AG10803 (cell line): ENCODE measurements around the gene PACS2.
"Not testable (repeated sequence)": the region's sequence is repeated elsewhere in the genome, so short reads cannot be mapped to it uniquely, and the experiment has no call there.

ENCODE experiments used
- DNase-seq: peaks from one replicate; pipeline ENCODE4 v3.0.0; 2010; ENCODE audit warnings: low read depth
- H3K4me3 ChIP-seq: 2 replicates; pipeline ENCODE4 v1.5.1; 2011; ENCODE audit warnings: mild to moderate bottlenecking, low read length, control low read depth
- TF ChIP-seq, protein P1 (sequence below): conservative IDR thresholded peaks from 2 replicates; pipeline ENCODE4 v1.5.1; 2011; ENCODE audit warnings: mild to moderate bottlenecking, low read length, control low read depth, inconsistent platforms

PACS2 gene

DNA sequence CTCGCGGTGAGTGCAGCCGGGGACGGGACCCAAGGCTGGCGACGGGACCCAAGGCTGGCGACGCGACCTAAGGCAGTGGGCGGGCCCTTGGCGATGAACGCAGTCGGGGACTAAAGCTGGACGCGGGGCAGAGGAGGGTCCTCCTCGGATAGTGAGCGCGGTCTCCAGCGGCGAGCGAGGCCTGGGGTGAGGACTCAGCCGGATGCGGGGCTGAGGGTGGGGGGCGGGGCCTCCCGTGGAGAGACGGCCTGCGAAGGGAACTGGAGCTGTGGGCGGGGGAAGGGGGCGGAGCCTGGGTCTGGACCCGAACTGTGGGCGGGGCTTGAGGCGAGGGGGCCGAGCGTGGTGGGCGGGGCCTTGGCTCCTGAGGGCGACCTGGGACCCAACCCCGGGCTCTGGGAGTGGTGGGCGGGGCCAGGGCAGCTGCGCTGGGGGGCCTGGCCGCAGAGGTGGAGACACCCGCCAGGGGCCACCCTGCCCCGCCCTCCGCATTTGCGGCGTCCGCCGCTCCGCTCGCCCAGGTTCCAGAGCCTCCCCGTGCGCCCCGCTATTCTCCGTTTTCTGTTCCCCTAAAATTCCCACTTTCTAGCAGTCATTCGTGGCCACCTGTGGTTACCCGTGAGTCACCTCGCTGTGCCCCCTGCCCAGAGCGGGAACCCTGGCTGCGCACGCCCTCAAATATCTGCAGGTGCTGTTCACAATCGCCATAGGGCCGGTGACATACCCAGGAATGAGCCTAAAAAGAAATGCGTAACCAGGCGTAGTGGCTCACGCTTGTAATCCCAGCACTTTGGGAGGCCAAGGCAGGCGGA lies 13.2 kb upstream of the PACS2 start:
- DNase-seq, result peak; percentile 90
- H3K4me3 ChIP-seq, result peak overlapping the region; percentile 81
- TF ChIP-seq, protein P1, sequence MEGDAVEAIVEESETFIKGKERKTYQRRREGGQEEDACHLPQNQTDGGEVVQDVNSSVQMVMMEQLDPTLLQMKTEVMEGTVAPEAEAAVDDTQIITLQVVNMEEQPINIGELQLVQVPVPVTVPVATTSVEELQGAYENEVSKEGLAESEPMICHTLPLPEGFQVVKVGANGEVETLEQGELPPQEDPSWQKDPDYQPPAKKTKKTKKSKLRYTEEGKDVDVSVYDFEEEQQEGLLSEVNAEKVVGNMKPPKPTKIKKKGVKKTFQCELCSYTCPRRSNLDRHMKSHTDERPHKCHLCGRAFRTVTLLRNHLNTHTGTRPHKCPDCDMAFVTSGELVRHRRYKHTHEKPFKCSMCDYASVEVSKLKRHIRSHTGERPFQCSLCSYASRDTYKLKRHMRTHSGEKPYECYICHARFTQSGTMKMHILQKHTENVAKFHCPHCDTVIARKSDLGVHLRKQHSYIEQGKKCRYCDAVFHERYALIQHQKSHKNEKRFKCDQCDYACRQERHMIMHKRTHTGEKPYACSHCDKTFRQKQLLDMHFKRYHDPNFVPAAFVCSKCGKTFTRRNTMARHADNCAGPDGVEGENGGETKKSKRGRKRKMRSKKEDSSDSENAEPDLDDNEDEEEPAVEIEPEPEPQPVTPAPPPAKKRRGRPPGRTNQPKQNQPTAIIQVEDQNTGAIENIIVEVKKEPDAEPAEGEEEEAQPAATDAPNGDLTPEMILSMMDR, result no peak

DNA sequence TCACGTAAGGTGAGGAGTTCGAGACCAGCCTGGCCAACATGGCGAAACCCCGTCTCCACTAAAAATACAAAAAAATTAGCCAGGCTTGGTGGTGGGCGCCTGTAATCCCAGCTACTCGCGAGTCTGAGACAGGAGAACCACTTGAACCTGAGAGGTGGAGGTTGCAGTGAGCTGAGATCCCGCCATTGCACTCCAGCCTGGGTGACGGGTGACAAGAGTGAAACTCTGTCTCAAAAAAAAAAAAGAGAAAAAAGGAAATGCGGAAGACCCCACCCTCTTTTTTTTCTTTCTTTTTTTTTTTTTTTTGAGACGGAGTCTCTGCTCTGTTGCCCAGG lies 12.7 kb upstream of the PACS2 start:
- not testable (repeated sequence) for DNase-seq, H3K4me3 ChIP-seq

DNA sequence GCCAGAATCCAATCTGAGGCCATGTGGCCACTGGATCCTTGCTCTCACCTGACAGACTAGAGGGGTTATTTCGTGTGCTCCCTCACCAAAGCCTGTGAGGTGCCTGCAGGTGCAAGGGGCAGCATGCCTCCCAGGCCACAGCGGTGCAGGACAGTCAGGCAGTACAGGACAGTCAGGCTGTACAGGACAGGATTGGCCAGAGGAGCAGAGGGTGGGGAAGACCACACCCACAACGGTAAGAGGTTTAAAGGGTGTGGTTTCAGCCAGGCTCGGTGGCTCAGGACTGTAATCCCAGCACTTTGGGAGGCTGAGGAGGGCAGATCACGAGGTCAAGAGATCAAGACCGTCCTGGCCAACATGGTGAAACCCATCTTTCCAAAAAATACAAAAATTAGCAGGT lies 10.6 kb upstream of the PACS2 start:
- TF ChIP-seq, protein P1, result no peak
- no peak overlapping the region for H3K4me3 ChIP-seq
- no peak for DNase-seq

DNA sequence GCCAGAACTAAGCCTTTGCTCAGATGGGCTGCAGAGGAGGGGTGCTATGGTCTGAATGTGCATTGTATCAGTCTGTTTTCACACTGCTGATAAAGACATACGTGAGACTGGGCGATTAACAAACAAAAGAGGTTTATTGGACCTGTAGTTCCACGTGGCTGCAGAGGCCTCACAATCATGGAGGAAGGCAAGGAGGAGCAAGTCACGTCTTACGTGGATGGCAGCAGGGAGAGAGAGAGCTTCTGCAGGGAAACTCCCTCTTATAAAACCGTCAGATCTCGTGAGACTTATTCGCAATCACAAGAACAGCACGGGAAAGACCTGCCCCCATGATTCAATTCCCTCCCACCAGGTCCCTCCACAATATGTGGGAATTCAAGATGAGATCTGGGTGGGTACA lies 10.0 kb upstream of the PACS2 start:
- TF ChIP-seq, protein P1, result no peak
- no peak for DNase-seq
- no peak overlapping the region for H3K4me3 ChIP-seq

DNA sequence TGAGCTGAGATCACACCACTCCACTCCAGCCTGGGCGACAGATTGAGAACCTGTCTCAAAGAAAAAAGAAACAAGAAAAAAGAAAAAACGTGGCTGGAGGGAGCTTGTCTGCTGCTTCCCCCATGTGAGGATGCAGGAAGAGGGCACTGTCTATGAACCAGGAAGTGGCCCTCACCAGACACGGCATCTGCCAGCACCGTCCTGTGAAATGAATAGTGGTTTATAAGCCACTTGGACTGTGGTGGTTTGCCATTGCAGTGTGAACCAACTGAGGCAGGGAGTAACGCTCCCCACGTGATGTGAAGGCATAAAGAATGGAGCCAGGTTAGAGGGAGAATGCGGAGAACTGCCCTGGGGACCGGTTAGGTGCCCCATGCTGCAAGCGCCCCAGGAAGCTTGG lies 9.2 kb upstream of the PACS2 start:
- H3K4me3 ChIP-seq, result no peak overlapping the region
- TF ChIP-seq, protein P1, result no peak
- DNase-seq, result no peak

DNA sequence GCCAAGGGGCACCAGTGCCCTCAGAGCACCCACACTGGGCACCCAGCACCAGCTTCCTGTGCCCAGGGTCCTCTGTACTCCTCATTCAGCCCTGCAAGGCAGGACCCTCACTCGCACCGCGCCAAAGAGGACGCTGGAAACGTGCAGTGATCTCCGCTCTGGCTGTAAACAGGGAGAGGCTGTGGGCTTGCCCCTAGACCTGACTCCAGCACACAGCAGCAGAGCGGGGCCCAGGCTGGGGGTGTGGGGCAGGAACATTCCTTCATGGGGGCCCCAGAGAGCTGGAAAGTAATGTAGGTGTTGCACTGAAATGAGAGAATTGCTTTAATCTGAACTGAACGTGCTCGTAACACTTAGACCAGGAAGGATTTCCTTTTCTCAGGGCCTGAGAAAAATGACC lies 8.8 kb upstream of the PACS2 start:
- H3K4me3 ChIP-seq, result no peak overlapping the region
- DNase-seq, result no peak
- TF ChIP-seq, protein P1, result no peak

DNA sequence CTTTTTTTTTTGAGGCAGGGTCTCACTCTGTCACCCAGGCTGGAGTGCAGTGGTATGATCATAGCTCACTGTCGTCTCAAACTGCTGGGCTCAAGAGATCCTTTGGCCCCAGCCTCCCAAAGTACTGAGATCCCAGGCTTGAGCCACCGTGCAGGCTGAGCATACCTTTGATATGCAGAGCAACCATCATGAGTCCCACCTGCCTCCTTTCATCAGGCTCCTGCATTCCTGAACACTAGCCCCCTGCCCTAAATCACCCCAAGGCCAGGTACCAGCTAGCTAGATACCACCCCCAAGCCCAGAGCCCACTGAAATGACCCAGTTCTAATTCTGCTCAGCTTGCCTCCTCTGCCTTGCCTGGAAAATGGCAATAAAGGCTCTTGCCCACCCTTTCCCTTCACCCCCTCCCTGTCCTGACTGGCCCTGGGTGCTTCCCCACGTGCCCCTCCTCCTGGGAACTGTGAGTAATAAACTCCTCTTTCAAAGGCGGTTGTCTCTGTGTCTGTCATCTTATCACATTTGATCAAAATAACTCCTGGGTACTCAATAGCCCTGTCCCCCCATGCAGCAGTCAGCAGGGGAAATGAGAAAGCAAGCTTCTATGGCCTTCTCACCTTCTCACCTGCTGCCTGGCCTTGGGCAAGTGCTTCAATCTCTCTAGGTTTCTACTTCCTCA lies 7.4 kb upstream of the PACS2 start:
- DNase-seq, result no peak
- no peak overlapping the region for H3K4me3 ChIP-seq
- TF ChIP-seq, protein P1, result no peak
